GM12872 (cell line): ENCODE measurements around the gene AFF1.

Experiments used
- CTCF ChIP-seq: IDR thresholded peaks from 3 replicates; pipeline ENCODE4 v1.5.1; 2011; ENCODE audit warnings: low read depth, mild to moderate bottlenecking, low read length, moderate library complexity; ENCODE audit not compliant: insufficient read depth

Gene AFF1

GRCh38 chr4:87165892-87166291, 231.1 kb downstream of the AFF1 start:
- no peak for TF ChIP-seq CTCF

- no peak for TF ChIP-seq CTCF
Observed at GRCh38 chr4:87166296-87166854, 231.6 kb downstream of the AFF1 start.

- TF ChIP-seq CTCF = no peak
Observed at GRCh38 chr4:87171944-87172343, 237.1 kb downstream of the AFF1 start.

- no peak for TF ChIP-seq CTCF
Observed at GRCh38 chr4:87174672-87175071, 239.9 kb downstream of the AFF1 start.

GRCh38 chr4:87179751-87180150, 244.9 kb downstream of the AFF1 start:
- no peak for TF ChIP-seq CTCF

GRCh38 chr4:87180767-87181166, 246.0 kb downstream of the AFF1 start:
- TF ChIP-seq CTCF = no peak

- no peak for TF ChIP-seq CTCF
Observed at GRCh38 chr4:87185146-87185870, 250.5 kb downstream of the AFF1 start.
